Hematopoietic multipotent progenitor cell treated with erythropoietin and hydrocortisone succinate and interleukin-3 and kit ligand, for 4 days (in vitro differentiated cells): ENCODE measurements around the gene B4GALT1.
"Not testable (repeated sequence)": the region's sequence is repeated elsewhere in the genome, so short reads cannot be mapped to it uniquely, and the experiment has no call there.

ENCODE experiments used
- DNase-seq: peaks from one replicate; pipeline ENCODE4 v3.0.0-alpha.2; 2015

The B4GALT1 gene

DNA sequence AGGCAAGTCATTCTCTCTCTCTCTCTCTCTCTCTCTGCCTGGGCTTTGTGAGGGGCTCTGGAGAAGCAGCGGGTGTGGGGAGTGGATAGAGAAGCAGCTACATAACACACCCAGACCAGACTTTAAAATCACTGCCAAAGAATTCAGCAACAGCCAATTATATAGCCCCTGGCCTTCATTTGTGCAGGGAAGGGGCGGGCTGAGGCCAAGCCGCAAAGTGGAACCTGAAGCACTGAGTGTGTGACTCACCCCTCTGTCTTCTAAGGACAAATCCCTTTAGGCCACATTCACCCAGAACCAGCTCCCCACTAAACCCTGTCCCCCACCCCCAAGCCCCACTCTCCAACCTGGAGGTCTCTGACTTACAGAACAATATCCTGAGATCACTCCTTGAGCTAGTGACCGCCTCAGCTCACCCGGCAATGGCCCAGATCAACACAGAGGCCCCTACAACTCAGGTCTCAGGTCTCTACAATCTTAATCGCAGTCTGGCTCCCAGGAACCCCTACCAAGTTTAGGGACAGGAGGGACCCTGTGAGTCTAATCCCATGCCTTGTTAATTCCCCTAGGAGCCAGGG, 6.0 kb downstream of the B4GALT1 start:
- DNase-seq = peak; percentile 62

DNA sequence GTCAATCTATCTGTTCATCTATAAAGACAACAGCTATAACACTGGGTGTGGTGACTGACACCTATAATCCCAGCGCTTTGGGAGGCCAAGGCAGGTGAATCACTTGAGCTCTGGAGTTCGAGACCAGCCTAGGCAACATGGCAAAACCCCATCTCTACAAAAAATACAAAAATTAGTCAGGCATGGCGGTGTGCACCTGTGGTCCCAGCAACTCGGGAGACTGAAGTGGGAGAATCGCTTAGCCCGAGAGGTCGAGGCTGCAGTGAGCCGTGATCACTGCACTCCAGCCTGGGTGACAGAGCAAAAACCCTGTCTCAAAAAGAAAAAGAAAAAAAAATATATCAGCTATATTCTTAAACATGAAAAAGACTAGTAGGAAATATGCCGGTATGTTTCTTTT, 6.7 kb downstream of the B4GALT1 start:
- not testable (repeated sequence) for DNase-seq

DNA sequence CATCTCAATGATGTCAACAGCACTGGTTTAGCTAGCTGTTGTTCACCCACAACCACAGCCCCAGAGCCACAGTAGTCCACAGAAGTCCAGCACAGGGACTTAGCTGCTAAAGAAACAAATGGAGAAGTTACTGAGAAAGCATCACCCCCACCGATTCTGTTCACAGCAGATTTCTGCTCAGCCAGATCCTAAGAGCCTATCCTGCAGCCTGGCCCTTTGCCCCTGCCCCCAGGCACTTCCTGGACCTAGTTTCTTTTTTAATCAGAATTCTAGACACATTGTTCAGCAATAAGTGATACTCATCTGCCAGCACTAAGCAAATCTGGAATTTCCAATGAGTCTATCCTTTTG, 7.4 kb downstream of the B4GALT1 start:
- peak; percentile 82 for DNase-seq

DNA sequence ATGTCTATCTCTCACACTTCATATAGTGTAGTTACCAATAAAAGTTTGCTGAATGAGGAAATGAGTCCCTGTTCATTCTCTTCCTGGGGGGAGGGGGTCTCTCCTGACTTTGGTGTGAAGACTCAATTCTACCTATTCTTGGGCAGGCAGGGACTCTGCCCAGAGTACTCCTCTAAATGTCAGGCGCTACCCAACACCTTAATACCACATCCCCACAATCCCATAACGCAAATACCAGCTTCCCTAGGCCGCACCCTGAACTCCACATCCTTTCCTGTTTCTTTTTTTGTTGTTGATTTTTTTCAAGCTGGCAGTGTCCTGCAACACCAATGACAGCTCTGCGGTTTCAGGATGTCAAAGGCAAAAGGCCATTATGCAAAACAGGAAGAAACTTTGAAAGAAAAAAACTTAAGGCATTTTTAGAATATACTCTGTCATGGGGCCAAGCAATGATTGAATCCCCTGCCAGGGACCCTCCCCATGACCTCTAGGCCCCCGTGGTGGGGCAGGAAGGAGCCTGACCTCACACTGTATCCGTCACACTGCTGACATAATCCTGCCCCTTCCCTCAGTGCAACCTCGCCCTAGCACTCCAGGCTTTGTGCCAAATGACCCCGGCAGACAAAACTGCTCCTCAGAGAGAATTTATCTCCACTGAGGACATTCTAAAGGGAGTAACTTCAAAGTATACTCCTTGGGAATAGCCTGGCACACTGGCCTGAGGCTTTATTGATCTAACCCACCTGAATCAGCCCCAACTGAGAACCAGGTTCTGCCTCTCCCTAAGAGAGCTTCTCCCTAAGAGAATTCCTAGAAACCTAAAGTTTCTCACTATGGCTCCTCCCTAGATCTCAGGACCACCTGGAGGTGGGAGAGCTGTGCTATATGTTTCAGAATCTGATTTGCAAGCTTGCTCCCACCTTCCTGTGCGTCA, 8.0 kb downstream of the B4GALT1 start:
- peak; percentile 81 for DNase-seq

DNA sequence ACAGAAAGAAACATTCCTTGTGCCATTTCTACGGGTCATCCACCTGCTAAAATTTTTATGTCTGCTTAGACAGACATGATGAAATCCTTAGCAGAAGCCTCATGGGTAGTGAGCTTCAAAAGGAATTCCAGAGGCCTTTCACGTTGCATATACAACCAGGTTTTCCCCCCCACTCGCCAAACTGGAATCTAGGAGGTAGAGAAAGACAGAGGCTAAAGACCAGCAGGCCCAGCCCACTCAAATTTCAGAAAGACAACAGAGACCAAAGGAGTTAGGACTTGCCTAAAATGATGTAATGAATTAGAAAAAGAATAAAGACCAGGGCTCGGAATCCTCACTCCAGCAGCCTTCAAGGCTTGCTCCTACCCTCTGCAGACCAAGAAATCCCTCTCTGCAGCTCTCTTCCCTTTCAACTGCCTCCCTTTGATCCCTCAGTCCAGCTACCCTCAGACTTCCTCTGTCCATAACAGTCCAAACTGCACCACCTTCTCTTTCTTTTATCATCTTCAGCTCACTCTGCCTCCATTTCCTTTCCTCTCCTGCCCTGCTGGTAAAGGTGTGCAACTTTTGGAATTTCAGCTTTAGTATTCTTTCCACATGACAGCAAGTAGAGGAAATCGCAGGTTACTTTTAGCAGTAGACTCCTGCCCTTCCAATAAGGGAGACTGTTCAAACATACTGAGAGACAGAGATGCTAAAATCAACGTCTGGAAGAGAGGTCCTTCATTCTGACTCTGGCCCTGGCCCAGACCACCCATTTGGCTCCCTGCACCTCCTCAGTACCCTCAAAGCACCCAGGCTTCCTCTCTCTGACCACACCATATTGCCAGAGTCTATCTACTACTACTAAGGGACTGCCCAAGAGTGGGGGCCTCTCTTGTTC, 8.9 kb downstream of the B4GALT1 start:
- DNase-seq = no peak

DNA sequence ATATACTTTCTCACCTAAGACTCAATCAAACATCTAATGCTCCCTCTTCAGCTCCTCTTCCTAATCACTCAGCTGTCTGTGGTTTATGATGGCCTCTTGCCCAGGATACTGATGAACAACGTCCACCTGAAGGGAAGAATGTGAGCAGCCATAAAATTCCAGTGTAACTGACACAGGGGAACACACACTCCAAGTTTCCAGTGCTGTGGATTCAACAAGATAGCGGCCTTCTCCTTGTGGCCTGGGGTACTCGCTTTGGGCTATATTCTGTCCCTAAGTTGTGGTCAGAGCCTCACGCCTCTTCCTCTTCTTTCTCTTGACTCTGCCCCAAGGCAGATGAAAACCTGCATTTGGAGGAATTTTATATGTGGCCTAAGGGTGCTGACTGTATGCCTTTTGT, 11.7 kb downstream of the B4GALT1 start:
- DNase-seq = peak; percentile 40

DNA sequence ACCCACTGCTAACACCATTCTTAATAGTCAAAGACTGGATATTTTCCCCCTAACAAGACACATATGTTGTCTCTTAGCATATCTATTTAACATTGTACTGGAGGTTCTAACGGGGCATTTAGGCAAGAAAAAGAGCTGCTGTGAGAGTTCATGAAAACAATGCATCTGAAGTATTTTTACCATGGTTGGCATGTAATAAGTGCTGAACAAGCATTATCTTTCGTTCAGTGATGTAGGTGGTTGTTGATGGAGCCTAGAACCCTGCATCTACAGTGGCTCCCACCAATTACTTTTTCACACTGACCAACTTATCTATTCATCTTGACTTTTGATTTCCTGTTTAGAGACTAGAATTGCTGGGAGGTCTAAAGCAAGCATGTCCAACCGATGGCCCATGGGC, 12.8 kb downstream of the B4GALT1 start:
- DNase-seq = no peak

DNA sequence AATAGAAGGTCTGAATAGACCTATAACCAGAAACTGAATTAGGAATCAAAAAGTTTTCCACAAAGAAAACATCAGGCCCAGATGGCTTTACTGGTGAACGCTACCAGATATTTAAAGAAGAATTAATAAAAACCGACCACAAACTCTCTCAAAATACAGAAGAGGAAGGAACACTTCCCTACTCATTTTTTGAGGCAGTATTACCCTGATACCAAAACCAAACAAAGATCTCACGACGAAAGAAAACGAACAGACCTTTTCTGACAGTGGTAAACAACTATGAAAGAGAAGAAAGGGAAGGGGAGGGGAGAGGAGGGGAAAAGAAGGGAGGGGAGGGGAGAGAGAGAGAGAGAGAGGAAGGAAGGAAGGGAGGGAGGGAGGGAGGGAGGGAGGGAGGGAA, 13.5 kb downstream of the B4GALT1 start:
- peak; percentile 54 for DNase-seq

DNA sequence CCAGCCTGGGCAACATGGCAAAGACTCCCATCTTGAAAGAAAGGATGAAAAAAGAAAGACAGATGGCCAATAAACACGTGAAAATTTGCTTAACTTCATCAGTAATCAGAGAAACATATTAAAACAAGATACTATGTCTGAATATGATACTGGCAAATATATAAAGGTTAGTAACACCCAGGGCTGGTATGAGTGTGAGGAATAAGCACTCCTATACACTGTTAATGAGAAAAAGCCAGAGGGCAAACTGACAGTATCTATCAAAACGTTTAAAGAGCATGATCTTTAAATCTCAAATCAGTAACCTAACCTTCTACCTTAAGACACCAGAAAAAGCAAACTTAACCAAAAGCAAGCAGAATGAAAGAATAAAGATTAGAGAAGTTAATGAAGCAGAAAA, 14.1 kb downstream of the B4GALT1 start:
- no peak for DNase-seq

DNA sequence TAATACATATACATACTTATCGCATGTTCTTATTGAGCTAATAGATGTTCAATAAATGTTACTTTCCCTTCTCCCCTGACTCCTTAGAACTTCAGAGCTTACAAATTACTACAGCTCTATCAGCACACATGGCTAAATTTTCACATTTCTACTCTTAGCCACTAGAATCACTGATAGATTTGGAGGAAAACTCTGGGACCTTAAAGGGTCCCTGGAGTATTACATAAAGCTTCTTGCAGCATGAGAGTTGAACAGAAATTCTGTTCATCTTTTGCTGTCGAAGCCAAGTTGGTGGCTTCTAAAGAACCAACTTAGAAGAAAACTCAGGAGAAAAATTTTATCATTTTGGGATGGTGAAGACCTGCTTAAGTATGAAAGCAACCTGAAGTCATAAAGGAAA, 15.5 kb downstream of the B4GALT1 start:
- no peak for DNase-seq

DNA sequence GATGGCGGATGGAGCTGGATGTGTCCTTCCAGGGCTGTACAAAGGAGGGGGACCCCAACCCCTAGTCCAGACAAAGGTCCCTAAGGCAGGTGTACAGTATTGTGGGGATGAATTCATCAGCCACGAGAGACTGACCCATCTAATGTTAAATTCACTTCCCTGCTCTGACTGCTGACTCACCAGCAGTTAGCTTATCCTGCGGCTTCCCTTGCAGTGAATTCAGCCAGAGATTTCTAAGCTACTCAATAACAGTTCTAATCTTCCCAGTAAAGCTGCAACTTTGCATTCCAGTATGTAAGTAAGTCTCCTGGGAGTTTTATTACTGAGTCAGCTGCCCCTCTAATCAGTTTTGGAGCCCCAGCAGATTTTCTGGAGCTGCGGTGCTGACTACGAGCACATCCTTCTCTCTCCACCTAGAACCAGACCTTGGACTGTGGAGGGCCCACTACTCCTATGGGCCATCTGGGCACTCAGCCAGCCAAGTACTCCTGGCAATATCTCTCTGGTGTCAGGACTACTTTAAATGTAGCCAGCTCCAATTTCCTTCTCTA, 16.1 kb downstream of the B4GALT1 start:
- peak; percentile 71 for DNase-seq

DNA sequence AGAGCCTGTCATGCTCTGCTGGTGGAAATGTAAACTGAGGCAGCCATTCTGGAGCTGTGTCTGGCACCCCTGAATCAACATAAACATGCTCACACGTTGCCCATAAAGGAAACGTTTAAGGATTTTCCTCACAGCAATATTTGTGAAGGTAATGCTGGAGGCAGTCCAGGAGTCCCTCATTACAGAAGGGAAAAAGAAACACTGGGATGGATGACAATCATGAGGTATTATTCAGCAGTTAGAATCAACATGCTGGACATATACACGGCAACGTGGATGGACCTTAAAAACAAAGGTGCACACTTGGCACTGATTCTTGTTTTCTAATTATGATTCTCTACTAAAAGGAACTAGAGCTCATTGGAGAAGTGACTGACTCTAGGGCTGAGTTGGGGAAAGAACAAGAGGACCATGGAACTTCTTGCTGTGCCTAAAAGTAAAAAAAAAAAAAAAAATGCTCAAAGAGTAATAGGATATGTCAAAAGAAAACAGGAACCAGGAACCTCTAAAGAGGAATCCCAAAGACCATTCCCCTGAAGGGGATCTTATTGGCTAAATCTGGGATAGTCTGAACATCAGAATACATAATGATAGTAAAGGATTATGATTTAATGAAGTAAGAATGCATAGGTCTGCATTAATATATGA, 18.6 kb downstream of the B4GALT1 start:
- no peak for DNase-seq

DNA sequence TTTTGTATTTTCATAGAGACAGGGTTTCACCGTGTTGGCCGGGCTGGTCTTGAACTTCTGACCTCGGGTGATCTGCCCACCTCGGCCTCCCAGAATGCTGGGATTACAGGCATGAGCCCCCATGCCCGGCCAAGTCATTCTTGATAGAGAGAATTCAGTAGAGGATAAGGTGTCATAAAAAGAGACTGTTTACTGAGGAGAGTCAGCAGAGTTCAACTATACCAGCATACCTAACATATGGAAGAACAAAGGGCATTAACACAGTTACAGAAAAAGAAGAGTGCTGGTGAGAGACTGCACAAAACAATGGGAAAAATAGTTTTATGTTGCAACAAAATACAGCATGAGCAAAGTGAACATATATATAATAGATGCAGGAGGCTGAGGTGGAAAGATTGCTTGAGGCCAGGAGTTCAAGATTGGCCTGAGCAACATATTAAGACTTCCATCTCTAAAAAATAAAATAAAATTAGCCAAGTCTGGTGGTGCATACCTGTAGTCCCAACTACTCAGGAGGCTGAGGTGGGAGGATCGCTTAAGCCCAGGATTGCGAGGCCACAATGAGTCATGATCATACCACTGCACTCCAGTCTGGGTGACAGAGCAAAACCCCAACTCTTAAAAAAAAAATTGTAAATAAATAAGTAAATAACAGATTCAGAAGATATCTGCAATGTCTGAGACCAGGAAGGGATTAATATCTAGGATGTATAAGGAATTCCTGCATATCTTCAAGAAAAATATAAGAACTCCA, 19.5 kb downstream of the B4GALT1 start:
- no peak for DNase-seq

DNA sequence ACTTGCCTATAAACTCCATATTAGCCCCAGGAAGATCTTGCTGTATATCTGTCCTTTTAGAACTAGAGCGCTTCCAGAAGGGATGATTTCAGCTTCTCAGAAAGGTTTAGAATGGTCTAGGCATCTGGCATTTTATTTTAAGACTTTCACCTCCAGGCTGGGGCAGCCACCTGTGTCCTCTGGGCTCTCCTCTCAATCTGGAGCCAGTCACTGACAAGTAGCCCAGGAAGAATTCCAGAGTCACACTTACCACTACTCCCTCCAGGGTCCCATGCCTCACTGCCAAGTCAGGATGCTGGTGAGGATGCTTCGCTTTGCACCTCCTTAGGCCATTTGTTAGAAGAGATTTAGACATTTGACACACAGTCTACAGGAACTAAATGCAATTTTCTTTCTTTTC, 20.8 kb downstream of the B4GALT1 start:
- DNase-seq = no peak

DNA sequence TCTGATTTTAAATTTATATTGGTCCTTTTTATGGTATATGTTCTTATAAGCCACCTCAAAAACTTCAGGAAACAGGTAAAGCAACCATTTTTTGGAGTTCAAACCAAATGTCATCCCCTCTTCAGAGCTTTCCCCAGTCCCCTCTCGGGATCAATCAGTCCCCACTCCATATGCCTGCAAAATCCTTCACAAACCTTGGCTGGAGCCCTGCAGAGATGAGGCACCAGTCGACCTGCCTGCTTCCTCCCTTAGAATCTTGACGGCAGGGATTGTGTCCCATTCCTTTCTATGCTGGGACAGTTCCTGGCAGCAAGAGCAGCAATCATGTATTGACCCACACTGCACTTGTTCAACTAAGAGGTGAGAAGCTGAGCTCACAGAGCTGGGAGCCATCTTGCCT, 22.6 kb downstream of the B4GALT1 start:
- DNase-seq = no peak

DNA sequence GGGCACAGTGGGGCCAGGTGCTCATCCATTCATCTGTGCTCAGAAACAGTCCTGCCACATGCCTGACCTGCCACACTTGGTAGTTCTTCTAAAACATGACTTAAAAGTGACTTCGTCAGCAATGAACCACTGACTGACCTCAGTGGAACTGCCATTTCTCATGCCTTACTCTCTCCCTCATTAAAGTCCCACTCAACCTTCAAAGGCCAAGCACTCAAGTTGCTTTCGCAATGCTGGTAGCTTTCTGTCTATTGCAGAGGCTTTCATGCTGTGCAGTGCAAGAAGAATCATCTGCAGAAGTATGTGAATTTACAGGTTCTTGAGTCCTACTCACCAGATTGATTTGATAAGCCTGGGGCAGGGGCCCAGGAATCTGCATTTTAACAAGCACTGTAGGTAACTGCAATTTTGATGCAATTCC, 23.9 kb downstream of the B4GALT1 start:
- DNase-seq = peak; percentile 51

DNA sequence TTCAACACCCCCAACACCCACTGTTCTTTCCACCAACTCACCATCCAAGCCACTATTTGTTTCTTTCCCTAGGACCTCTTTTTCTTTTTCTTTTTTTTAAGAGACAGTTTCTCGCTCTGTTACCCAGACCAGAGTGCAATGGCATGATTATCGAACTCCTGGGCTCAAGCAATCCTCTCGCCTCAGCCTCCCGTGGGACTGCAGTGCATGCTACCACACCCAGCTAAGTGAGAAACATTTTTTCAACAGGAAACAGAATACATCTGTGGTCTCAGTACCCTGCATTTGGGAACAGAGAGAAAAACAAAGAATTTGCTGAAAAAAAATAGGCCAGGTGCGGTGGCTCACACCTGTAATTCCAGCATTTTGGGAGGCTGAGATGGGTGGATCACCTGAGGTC, 24.6 kb downstream of the B4GALT1 start:
- no peak for DNase-seq

DNA sequence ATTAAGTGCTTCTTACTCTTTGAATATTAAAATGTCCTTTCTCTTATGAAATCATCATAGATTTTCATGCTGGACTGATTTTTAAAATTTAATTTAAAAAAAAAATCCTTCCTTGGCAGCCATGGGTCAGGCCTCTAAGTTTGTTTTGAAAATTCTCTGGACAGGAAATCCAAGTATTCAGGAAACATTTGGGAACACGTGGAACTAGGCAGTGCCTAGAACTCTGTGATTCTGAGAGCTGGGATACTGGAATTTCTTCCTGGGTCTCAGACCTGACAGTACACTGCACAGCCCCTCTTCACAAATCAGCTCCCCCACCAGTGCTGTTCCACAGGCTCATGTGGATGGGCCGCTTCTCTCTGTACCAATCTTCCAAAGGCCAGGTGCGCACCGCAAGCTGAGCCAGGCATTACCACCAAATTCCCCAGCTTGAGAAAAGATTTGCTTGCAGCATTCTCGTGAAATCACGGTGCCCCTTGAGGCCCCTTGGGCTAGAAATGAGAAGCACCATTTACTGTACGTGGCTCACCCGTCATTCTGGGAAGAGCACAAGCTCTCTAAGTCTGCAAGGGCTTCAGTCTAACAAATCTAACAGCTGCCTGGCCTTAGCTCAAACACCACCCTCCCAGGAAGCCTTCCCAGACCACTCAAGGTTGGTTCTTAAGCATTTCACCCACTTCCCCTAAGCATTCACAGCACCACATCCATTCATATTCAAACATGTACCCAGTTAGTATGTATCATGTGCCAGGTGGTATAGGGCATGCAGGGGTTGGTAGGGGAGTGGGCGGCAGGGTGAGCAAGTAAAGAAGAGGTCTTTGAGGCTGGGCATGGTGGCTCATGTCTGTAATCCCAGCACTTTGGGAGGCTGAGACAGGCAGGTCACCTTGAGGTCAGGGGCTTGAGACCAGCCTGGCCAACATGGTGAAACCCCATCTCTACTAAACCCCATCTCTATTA, 26.5 kb downstream of the B4GALT1 start:
- no peak for DNase-seq

DNA sequence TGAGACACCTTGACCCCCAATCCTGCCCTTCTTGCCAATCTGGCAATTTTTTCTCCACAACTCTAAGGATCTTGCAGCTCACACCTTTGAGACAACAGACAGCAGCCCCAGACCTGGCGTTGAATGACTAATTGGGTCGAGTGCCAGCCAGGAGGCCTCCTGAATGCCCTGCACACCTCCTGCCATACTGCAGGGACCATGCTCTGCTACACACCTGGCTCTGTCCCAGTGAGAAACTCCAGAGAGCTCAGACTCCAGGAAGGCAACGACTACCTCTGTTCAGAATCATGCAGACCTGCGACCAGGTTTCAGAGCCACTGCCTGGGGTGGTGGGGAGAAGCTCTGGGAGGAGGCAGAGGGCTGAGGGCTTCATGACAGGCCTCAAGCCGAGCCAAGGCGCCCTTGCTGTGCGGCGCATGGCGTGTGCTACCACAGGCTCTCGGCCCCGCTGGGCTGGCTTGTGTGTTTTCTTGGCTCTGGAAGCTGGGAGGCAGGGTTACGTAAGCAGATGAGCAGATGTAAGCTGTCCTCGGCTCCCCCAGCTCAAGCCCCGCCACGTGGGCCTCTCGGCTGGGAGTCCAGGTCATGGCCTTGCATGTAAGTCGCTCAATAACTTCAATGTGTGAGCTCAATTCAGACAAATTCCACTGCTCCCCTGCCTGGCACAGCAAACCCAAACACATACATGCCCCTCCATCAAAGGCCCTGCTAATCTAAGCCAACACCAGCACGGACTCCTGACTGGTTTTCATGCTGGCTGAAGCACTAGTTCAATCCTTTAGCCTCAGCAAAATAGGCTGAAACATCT, 27.5 kb downstream of the B4GALT1 start:
- peak; percentile 45 for DNase-seq

DNA sequence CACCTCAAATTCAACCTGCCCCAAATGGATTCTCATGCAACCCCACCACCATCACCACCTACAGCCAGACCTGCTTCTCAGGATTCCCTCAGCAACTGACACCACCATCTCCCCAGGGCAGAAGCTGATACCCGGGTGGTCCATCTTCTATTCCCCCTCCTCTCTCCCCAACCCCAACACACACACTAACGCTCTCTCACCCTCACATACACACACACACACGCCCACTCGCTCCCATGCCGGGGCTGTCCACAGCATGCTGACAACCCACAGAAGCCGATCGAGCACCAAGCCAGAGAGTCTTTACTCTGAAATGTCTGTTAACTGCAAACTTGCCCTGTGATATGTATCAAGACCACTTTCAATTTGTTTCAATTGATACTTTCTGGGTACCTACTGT, 28.4 kb downstream of the B4GALT1 start:
- DNase-seq = no peak
